ENCODE data around the gene DNTTIP2.
"Not testable (repeated sequence)": the region's sequence is repeated elsewhere in the genome, so short reads cannot be mapped to it uniquely, and the experiment has no call there.

DNTTIP2 gene

DNA sequence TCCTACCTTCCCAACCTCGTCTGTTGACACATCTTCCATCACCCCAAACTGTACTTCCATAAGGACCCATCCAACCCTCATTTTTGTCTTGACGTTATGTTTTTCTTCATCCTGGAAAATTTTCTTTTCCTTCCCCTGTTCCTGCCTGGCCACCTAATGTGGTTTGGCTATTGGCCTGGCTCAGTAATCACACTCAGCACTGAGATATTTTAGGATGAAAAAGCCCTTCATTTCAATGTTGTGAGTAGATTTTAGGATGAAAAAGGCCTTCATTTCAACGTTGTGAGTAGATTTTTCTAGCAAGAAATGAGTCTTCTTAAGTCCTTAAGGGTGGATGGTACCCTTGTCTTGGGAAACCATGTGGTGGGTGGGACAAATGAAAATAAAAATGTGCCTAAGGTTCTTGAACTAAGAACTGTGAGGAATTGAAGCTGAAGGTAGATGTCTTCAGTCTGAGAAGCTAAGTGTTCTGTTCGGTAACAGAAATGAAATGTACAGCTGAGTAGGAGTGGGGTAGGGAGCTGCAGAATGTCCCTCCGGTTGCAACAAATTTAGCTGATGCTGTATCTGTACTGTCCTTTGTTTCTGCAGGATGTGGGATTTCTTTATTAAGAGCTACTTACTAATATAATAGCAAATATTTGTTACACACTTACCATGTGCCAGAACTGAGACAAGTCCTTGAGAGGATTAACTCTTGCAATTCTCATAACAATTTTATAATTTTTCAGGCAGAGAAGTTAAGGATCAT, 36.1 kb downstream of the DNTTIP2 start:
- TF ChIP-seq, protein P1, sequence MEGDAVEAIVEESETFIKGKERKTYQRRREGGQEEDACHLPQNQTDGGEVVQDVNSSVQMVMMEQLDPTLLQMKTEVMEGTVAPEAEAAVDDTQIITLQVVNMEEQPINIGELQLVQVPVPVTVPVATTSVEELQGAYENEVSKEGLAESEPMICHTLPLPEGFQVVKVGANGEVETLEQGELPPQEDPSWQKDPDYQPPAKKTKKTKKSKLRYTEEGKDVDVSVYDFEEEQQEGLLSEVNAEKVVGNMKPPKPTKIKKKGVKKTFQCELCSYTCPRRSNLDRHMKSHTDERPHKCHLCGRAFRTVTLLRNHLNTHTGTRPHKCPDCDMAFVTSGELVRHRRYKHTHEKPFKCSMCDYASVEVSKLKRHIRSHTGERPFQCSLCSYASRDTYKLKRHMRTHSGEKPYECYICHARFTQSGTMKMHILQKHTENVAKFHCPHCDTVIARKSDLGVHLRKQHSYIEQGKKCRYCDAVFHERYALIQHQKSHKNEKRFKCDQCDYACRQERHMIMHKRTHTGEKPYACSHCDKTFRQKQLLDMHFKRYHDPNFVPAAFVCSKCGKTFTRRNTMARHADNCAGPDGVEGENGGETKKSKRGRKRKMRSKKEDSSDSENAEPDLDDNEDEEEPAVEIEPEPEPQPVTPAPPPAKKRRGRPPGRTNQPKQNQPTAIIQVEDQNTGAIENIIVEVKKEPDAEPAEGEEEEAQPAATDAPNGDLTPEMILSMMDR (IDR thresholded peaks at IDR 0.05; ENCODE audit: low read depth, low read length, missing control alignments) = no peak
- no peak for DNase-seq (ENCODE audit: extremely low read depth, low read depth)
- no peak overlapping the region for H3K4me3 ChIP-seq (replicated peaks; ENCODE audit: low read depth, low read length)

DNA sequence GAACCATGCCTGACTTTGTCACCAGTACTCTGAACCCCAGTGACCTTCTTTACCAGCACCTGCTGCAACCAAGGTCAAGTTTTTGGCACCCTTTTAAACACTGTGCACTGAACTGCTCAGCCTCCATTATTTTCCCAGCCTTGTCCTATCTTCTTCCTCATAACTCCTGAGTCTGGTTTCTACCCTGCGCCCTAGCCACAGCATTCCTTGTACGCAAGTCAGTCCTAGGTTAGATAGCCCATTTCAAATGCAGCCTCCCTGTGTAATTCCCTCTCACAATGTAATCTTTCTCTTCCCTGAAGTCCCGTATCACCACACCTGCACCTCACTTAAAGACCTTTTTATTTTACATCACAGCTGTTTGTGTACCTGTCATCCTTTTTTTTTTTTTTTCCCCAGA, 37.2 kb downstream of the DNTTIP2 start:
- DNase-seq (ENCODE audit: extremely low read depth, low read depth) = no peak
- no peak overlapping the region for H3K4me3 ChIP-seq (replicated peaks; ENCODE audit: low read depth, low read length)
- TF ChIP-seq, protein P1 (IDR thresholded peaks at IDR 0.05; ENCODE audit: low read depth, low read length, missing control alignments) = no peak

DNA sequence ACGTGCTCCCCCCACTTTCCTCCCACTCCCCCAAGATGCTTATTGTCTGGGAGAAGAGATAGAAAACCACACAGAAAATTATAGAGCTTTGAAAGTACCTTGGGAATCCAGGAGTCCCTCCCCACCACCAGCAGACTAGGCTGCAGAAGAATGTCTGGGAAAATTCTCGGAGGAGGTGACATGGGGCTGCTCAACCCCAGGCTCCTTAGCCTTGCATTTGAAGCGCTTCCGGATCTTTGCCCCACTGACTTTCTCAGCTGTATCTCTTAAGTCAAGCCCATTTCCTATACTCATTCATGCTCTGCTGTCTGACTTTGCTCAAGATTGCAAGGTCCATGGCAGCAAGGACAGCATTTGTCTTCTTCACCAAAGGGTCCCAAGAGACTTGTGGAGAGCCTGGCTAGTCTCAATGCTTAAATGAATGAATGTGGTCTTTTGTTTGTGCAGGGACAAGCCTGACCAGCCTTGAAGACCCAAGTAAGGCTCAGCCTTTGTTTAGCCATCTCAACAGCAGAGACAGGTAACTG, 38.0 kb downstream of the DNTTIP2 start:
- TF ChIP-seq, protein P1 (IDR thresholded peaks at IDR 0.05; ENCODE audit: low read depth, low read length, missing control alignments) = no peak
- no peak for DNase-seq (ENCODE audit: extremely low read depth, low read depth)
- no peak overlapping the region for H3K4me3 ChIP-seq (replicated peaks; ENCODE audit: low read depth, low read length)

DNA sequence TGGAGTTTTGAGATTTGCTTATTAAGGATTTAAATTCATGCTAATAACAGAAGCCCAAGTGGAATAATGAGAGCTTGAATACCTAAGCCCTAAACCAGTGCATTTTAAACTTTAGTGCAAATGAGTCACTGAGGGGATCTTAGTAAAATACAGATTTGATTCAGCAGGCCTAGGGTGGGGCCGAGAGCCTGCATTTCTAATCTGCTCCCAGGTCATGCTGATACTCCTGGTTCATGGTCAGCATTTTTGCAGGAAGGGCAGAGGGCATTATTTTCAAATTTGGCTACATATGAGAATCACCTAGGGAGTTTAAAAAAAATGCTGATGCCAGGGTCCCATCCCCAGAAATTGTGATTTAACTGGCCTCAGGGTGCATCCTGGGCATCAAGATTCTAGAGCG, 39.3 kb downstream of the DNTTIP2 start:
- TF ChIP-seq, protein P1 (IDR thresholded peaks at IDR 0.05; ENCODE audit: low read depth, low read length, missing control alignments) = no peak
- no peak for DNase-seq (ENCODE audit: extremely low read depth, low read depth)
- no peak overlapping the region for H3K4me3 ChIP-seq (replicated peaks; ENCODE audit: low read depth, low read length)

DNA sequence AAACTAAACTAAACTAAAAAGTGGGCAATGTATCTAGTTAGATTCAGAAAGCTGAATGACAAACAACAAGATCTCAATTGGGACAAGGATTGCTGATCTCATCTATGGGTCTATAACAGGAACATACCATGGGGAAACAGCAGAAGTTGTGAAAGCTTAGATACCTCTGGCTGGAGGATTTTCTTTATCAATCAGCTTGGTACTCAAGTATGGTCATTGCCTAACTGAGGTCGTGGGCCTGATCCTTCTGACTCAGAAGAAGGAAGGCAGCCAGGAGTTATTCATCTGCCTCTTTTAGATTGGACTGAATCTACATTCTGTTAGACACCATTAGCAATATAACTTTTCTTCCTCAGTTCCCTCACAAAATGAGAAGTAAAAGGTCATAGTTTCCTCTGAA, 39.7 kb downstream of the DNTTIP2 start:
- DNase-seq (ENCODE audit: extremely low read depth, low read depth) = no peak
- TF ChIP-seq, protein P1 (IDR thresholded peaks at IDR 0.05; ENCODE audit: low read depth, low read length, missing control alignments) = no peak
- H3K4me3 ChIP-seq (replicated peaks; ENCODE audit: low read depth, low read length) = no peak overlapping the region

DNA sequence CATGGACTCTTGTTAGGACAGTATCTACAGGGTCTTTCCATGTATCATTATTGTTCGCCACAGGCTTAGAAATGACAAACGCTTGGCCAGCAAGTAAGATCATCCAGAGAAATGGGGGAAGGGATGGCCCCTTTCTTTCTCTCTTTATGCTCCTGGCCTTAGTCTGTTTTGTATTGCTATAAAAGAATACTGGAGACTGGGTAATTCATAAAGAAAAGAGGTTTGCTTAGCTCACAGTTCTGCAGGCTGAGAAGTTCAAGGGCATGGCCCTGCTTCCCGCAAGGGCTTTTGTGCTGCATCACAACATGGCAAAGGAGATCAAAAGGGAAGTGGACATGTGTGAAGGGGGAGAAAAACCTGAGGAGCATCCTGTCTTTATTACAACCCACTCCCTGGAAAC, 41.0 kb downstream of the DNTTIP2 start:
- no peak for DNase-seq (ENCODE audit: extremely low read depth, low read depth)
- TF ChIP-seq, protein P1 (IDR thresholded peaks at IDR 0.05; ENCODE audit: low read depth, low read length, missing control alignments) = no peak
- no peak overlapping the region for H3K4me3 ChIP-seq (replicated peaks; ENCODE audit: low read depth, low read length)

DNA sequence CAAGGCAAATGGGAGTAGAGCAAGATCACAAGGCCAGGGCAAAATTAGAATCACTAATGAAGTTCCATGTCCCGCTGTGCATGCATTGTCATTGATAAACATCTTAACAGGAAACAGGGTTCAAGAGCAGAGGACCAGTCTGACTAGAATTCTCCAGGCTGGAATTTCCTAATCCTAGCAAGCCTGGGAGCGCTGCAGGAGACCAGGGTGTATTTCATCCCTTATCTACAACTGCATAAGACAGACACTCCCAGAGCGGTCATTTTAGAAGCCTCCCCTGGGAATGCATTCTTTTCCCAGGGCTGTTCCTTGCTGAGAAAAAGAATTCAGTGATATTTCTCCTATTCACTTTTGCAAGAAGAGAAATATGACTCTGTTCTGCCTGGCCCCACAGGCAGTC, 45.7 kb downstream of the DNTTIP2 start:
- DNase-seq (ENCODE audit: extremely low read depth, low read depth); H3K4me3 ChIP-seq (replicated peaks; ENCODE audit: low read depth, low read length): not testable (repeated sequence)
